Renal pelvis (tissue), 4 donors: Measurements from ENCODE around the gene NLGN1. TPM values are rescaled to one million over a fixed set of nuclear protein-coding genes. Genes with fewer than 3 reads are reported as not detected.
"Not testable (repeated sequence)": the region's sequence is repeated elsewhere in the genome, so short reads cannot be mapped to it uniquely, and the experiment has no call there.

Experiments used
- DNase-seq: peaks from one replicate; pipeline ENCODE4 v3.0.0-alpha.2; 2013
- polyA plus RNA-seq, 3 donors: library from polyadenylated mRNA; unstranded; fragments of 120-200 nt; gene quantifications; one replicate each; pipeline ENCODE4 v1.2.1, GENCODE V29; 2013; ENCODE audit not compliant: insufficient read length in 3 of 3

Gene NLGN1
- polyA plus RNA-seq, 3 donors = 1.5 to 2.2 (median 2.1) TPM

DNA sequence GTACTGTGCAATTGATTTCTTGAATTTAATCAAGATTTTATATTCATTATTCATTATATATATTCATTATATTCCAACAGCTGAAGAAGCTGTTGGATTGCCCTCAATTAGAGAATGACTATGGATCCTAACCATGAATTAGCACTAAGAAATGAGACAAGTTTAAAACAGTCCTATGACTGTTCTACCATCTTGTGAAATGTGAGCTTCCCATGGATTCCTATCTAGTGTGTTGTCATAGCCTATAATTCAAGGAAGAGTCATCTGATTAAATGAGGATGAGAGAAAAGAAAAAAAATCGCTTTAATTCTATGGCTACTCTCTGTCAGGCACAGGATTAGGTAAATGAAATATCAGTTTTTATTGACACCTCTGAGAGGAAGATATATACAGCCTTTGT is 765.0 kb downstream of the NLGN1 start:
- DNase-seq = no peak

DNA sequence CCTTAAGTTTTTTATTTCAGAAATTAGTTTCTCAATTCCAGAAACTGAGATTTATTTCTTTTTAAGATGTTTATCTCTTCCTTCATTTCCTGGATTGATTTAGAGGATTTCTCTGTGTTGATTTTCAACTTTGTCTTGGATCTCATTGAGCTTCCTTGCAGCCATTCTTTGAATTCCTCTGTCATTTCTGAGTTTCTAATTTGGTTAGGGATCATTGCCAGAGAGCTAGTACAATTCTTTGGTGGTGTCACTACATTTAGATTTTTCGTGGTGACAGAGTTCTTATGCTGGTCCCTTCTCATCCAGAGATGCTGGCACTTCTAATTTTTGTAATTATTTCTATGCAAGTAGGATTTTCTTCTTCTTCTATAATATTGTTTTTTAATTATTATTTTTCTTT is 770.5 kb downstream of the NLGN1 start:
- no peak for DNase-seq

DNA sequence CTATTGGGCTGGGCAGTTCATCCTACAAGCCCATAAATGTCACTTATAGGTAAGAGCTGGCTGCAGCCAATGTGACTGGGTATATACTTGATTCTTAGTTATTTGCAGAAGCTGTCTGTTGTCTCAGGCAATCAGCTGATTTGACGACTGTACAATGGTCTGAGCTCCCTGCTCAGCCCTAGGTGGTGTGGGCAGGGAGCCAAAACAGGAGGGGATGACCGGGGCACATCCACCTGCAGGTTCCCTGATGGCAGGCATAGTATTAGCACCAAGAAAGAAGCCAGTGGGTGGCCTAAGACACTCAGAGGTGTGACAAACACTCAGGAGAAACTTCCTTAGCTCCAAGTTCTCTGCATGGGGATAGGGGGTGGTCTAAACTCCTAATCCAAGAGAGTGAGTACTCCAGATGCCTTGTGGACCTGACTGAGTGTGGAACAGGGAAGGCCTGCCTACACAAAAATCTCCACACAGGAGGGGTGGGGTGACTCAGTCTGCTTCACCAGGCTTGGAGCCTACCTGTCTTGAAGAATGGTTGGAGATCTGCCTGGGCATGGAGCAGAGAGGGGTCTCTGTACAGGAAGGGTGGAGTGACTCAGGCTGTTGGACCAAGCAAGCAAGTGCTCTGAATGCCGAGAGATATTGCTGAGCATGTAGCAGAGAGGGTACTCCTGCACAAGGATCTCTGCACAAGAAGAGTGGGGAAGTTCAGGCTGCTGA is 771.2 kb downstream of the NLGN1 start:
- no peak for DNase-seq

DNA sequence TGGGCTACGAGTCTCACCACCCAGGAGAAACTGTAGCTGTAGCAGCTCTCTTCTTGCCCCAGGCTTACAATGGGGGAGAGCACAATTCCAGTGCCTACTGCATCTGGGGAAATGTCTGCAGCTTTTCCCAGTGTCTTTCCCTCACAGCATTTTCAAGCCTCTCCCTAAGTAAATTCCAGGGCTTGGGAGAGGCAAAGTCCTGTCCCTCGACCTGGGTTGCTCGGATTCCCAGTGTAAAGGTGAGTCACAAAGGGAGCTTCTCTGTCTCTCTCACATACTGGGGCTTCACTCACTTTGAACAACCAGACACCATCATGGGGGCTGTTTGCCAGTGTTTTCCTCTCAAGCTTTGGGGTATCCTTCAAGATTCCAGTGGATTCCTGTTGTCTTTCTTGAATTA is 772.2 kb downstream of the NLGN1 start:
- no peak for DNase-seq

DNA sequence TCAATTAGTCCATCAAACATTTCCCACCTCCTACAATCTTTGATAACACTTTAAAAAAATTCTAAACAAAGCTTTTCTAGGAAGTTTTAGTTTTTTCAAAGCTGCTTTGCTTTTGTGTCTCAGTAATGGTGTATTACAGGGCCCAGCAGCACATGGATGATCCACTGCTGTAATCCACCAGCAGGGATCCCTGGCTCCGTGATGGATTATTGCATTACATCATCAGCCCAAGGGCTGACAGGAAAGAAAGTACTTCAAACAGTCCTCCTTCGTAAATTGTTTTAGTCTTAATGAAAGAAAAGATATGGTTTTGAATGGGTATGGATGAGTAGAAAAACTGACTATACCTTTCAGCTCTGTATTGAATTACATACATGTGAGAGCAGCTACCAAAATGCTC is 772.7 kb downstream of the NLGN1 start:
- no peak for DNase-seq

DNA sequence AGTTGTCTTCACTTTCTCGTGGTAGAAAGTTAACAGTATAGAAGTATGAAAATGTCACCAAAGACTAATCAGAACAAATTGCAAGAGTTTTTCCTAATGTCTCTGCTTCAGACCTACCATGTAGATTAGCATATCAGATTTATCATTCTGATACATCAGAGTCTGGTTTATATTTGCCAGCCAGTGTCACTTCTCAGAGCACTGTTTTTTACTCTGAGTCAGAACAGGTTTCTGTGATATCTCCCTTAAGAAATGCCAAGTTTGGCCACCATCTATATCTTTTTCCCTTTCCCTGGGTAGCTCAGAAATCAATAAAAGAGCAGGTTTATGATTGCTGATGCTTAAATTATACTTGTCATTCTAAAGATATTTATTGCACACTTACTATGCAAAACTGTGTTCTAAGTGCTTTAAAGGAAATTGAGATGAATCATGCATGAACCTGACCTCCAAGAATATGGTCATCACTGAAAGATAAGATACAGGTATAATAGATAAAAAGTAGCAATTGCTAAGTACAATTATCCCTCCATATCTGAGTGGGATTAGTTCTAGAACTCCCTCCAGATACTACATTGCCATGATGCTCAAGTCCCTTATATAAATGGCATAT is 788.9 kb downstream of the NLGN1 start:
- no peak for DNase-seq

DNA sequence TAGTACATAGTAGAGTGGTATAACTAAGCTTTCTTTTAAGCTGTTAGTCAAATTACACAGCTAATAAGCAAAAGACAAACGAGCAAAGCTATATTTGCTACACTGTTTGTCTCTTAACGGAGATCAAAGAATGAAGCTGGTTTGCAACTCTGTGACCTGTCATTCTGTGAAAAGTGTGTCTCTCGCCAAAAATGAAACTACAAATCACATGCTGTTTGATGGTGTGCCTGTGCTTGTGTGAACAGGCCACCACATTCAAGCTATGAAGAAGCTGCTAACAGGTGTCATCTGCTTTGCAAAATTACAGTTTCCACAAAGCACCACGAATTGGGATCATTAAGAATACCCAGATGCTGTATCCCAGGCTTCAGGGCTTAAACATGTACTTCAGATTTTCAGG is 793.8 kb downstream of the NLGN1 start:
- DNase-seq = no peak

DNA sequence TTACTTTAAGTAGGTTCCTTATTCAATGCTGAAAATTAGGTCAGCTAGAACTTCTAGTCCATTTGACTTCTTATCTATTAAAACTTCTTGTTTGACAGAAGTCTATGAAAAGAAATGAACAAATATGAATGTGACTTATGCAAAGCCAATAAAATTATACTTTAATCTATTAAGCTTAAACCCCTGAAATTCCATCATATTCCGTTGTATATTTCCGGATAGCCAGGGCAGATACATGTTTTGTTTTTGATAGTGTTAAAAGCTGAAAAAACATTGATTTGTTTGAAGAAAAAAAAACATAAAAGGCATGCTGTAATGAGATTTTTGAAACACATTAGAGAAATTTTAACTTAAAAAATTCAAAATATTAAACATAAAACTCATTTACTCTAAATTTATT is 794.4 kb downstream of the NLGN1 start:
- no peak for DNase-seq

DNA sequence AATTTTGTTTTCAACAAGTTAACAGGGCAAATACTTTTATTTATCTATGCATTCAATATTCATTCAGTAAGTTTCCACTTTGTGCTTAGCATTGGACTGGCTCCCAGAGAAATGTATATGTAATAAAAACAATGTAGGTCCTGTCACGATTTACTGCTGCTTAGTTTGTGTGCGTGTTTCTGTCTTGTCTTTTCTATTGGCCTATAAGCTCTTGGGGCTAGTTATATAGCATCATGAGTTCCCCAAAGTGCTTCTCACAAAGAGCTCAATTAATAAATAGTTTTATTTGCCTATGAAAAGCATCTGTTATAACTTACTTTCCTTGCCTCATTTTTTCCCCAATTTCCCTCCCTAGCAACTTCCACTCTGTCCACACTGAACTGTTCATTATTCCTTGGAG is 794.9 kb downstream of the NLGN1 start:
- no peak for DNase-seq

DNA sequence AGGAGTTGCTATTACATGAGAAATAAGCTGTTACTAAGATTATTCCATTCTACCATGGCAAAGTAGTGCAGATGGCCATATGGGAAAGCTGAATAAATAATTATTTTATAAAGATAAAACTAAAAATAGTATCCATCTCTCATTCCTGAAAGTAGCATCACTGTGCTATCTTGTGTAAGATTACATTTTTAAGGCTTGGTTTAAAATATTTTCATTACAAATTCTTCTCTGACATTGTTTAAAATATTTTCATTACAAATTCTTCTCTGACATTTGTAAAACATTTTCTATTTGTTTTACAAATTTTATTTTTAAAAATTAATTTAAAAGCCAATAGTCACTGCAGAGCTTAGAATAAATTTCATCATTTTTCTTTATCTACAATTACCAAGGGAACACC is 796.1 kb downstream of the NLGN1 start:
- DNase-seq = no peak

DNA sequence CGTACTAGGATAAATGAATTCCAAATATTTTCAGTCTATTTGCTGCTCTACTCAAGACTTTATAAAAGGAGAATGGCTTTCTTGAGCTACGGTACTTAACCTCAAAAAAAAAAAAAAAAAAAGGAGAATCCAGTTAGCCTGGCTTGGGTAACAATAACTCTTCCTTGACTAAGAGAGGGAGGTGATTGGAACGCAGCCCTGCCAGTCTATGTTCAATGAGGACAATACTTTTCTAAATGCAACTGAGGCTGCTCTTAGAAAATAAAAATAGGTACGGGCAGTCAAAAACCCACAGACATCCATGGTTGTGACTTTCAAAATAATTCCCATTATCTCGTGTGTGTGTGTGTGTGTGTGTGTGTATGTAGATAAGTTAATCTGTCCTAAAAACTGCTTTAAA is 799.9 kb downstream of the NLGN1 start:
- no peak for DNase-seq

DNA sequence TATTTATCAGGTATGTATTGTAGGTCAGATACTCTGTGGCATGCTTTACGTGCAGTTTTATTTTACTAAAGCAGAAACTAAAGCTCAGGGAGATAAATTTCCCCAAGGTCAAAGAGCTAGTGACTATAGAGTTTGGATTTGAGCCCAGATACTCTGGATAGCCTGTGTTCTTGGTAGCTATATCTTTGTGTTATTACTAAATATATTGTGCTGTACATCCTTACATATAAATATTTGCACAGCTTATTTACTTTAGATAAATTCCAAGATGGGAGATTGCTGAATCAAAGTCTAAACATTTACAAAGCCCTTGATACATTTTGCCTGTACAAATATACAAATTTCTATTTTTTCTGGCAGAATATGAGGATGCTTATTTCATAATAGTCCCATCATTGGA is 800.7 kb downstream of the NLGN1 start:
- DNase-seq = peak; percentile 49

DNA sequence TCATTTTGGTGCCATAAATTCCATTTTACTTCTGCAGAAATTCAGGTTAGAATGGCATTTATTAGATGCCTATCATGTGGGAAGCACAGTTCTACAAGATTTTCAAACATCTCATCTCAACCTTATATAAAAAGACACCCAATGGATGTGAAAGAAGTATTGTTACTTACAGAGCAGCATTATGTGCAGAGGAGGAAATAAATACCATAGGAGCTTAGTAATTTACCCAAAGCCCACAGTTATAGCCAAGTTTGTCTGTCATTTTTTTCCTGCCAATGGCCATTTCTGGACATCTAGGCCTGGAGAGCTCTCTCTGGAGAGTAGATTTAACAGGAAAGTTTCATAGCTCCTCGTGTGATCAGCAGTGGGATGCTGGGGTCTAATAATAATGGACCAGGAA is 802.2 kb downstream of the NLGN1 start:
- no peak for DNase-seq

DNA sequence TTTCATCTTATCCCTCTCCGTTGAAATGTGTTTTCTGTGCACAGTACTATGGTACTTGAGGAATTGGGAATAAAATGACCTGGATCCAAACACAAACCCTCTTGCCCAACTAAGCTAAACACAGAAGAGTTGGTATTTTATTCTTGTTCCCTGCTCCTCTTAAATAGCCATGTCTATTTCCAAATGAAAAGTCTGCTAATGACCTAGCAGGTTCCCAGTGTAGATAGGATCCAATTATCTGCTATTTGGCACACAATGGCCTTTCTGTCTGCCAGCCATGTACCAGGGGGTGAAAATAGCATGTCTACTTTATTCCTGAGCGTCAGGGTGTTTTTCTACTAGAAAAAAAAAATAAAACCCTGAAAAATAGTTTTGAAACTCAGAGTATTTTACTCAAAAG is 804.6 kb downstream of the NLGN1 start:
- no peak for DNase-seq

DNA sequence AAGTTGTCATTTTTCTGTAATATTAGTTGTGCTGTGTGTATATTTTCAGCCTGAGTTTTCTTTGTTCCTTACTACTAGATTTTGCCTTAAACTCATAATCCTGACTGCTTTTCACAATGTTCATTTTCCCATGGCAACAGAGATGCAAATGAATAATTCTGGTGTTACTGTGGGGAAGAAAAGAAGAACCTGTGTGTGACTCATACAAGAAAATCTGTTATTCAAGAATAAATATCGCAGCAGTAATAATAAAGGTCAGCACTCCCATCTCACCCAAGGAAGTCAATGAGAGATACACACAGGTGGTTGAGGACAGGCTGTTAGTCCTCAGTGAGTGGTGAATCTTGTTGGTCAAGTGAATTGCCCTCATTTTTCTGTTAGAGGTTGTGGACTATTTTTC is 805.0 kb downstream of the NLGN1 start:
- DNase-seq = no peak

DNA sequence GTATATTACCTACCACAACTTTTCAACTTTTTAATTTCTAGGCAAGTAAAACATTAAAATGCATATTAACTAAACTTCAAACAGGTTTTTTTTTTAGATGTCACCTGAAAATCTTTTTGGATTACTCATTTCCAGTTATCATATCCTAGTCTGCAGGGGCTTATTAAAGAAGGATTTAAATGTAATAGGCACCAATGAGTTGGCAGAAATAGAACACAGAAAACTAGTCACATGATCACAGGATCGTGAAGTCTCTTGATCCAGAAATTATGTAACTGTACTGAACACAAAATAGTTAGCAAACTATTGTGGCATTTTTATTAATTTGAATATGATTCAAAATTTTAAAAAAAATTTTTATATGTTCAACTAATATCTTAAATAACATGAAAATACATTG is 807.2 kb downstream of the NLGN1 start:
- no peak for DNase-seq

DNA sequence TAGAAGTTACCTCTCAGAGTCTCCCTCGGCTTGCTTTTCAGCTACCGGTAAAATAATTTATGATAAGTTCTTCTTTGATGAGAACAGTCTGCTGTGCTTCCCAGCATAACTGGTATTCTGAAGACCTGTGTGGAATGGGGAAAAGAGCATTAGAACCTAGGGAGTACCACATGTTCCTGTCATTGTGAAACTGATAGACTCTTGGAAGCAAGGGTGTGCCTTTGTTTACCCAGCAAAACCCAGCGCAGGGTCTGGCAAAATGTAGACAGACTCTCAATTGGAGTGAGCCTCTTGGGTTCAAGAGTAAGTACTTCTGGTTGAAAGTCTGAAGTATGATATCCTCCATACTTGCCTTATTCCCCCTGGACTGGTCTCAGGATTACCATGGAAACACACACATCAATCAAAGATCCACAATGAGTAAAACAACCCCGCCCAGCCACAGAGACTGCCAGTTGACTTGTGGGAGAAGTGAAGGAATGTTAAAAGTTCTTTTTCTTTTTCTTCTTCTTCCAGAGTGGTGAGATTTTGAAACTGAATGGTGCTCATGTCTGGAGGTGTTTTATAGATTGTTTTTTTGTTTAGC is 809.2 kb downstream of the NLGN1 start:
- no peak for DNase-seq

DNA sequence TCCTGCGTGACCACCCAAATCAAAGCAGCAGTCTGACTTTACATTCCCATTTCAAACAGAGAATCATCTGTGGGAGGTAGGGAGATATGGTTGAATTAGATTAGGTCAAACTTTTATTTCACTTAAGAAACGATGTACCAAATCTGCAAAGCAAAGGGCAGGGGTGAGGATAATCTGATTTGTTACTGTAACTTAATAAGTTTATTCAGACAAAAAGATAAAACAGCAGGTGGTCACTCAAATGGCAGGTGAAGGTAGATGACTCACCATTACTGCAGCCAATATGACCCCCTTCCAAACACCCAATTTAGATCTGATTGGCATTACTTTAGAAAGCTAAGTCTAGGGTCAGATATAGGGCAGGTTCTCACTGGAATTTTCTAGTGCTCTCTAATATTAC is 810.6 kb downstream of the NLGN1 start:
- no peak for DNase-seq

DNA sequence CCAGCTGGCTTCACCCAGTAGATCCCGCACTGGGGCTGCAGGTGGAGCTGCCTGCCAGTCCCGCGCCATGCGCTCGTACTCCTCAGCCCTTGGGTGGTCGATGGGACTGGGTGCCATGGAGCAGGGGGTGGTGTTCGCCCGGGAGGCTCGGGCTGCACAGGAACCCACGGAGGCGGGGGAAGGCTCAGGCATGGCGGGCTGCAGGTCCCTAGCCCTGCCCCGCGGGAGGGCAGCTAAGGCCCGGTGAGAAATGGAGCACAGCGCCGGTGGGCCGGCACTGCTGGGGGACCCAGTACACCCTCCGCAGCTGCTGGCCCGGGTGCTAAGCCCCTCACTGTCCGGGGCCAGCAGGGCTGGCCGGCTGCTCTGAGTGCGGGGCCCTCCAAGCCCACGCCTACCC is 814.4 kb downstream of the NLGN1 start:
- DNase-seq = not testable (repeated sequence)

DNA sequence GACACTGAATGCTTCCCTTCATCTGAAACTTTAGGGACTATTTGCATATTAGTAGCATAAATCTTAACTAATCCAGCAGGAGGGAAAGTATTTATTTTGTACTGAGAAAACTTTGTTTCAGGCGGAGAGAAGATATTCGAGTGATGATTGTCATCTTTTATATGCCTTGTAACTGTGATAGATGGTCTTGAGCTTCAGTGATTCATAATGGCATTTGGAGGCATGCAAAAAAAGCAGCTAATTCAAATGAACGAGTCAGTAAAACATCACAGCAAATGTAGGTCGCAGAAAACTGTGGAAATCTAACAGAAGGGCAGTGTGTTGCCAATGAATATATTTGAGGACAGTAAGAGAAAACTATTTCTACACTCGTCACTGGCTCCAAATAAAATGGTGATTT is 817.9 kb downstream of the NLGN1 start:
- no peak for DNase-seq

DNA sequence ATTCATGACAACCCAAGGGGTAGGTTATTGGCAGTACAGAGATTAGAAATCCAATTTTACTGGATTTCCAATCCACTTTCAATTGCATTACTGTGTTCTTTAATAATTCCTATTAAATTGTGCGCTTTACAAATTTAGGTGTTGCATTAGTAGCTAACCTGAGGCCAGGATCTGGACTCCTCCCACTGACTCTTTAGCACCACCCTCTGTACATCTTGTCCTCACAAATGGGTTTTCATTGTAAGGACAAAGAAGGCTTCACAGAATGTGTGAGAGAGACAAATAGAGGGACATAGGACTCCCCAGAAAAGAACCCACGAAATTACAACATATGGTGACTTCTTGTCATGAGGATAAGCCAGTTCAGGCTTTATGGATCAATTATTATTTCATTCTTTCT is 818.5 kb downstream of the NLGN1 start:
- DNase-seq = no peak

DNA sequence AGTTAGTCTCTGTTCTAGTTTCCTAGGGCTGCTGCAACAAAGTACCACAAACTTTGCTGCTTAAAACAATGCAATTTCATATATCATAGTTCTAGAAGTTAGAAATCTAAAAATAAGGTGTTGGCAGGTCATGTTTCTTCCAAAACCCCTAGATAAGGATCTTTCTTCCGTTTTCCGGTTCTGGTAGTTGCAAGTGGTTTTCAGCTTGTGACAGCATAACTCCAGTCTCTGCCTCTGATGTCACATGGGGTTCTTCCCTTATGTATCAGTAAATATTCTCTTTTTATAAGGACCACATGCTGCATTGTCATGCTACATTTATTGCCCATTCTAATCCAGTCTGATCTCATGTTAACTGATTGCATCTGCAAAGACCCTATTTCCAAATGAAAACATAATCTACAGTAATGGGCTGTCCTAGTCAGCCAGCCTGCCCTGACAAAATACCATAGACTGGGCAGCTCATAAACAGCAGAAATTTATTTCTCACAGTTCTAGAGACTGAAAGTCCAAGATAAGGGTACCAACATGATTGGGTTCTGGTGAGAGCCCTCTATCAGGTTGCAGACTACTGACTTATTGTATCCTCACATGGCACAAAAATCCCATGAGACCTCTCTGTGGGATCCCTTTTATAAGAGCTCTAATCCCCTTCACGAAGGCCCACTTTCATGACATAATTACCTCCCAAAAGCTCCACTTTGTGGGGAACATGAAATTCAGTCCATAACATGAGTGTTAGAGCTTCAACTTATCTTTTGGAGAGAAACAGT is 819.6 kb downstream of the NLGN1 start:
- no peak for DNase-seq

DNA sequence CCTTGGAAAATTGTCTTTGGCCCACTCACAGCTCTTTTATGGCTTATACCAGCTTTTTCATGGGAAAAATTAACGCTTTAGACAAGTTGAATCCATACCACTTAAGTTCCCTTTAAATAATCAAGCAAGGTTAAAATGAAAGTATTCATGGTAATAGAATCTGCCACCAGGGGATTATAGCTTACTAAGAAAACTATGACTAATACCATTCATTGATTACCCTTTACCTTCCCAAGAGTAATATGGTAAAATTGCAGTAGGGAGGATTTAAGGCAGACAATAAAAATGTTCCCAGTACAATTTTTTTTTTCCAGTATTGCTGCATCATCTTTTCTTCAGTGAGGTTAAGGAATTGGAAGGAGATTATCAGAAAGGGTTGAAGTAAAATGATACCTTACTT is 820.5 kb downstream of the NLGN1 start:
- DNase-seq = no peak
